Right hindlimb (tissue), 1 donor: Measurements from ENCODE around the gene CCL27.

Source experiments
- DNase-seq: peaks from one replicate; pipeline ENCODE4 v3.0.0-alpha.2; 2018

Gene CCL27, protein sequence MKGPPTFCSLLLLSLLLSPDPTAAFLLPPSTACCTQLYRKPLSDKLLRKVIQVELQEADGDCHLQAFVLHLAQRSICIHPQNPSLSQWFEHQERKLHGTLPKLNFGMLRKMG

DNA sequence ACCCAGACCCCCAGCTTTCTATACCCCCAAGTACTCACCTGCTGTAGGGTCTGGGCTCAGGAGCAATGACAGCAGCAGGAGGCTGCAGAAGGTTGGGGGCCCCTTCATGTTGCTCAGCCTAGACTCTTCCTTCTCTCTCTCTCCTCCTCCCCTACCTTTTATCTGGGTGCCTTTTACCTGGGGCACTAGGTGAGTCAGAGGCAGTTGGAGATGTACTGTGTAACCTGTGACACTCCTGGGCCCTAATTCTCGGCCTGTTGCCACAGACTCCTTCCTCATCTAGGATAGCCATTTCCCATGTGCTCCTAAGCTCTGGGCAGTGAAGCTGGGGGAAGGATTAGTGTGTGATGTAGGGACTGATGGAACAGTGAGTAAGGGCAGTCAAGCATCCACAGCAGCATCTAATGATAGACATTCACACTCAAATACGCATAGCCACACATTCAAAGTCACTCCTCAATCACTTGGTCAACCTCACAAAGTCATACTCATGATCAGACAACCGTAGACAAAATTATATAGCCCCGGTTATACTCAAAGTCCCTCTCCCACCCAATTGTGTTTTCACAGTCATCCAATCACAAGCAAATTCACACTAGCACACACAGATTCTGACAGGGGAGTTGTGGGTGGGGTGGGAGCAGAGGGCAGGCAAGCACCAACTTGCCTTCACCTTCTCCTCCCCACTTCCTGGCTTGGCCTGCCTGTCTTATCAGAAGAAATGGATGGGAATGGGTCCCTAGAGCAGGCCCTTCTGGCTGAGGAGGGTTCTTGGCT is at the start of gene CCL27:
Gene CCL27 (minus strand): TSS at position 132 of the 777 bp plus-strand sequence. CDS start 24 bp downstream, at position 108.
- no peak for DNase-seq

- DNase-seq: no peak
Observed at GRCh38 chr9:34712140-34712539, 49.7 kb upstream of the CCL27 start.

- DNase-seq: no peak
Observed at GRCh38 chr9:34710023-34710422, 47.6 kb upstream of the CCL27 start, which contains the start of gene CCL21. Gene CCL21, minus strand, starts transcription at chr9:34710136. Its CDS starts 70 bp downstream, at chr9:34710066.

- no peak for DNase-seq
Observed at GRCh38 chr9:34709196-34709978, 46.9 kb upstream of the CCL27 start.

DNA sequence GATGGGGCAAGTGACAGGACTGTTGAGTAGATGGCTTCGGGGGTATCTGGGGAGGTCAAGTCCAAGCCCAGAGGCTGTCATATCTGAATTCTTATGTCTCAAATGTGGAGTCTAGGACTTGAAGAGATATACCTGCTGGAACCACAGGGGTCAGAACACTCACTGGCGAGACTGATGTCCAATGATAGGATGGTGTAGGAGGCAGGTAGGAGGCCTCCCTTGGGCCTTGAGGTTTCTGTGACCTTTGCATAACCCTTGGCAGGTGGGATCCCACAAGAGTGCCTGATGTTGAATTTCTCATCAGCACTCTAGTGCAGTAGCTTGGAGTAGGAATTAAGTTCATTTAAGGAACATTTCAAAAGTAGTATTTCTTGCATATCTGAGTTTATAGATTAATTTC is 44.7 kb upstream of the CCL27 start:
- no peak for DNase-seq

DNA sequence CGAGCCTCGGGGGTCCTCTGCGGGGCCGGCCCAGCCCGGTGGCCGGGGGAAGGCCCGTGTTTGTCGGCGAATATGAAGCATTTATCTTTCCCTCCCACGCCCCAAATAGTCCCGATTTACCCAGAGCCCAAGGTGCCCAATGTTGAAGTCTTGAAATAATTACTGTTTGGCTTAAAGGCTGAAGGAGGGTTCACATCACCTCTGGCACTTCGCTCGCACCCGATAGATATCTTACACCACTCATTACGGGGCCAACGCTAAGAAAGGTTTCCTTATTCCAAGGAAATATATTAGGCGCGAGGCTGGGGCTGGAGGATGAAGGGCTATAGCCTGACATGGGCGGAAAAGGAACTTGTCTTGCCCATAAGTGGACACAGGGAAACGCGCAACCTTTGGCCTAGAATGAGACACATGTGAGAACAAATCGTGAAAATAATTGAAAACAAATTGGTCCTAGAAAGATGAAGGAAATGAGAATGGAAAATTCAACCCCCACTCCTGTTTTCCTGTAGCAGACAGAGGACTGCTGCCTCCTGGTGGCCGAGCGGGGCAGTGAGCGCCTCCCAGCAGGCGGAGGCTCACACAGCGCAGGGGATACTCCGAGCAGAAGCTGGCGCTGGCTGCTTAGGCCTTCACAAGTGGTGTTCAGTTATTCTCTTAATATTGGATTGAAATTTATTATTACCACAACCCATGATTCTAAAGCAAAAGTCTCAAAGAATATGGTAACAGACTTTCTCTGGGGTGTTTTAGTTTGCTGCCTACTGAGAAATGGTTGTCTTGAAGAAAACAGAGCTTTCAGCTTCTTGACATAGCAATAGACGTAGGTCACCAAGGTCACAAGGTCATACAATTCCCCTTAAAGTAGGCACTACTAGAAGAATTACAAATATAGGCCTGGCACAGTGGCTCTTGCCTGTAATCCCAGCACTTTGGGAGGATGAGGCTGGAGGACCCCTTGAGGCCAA is 39.6 kb upstream of the CCL27 start:
- peak; percentile 89 for DNase-seq

- peak; percentile 76 for DNase-seq
Observed at GRCh38 chr9:34701023-34701768, 38.7 kb upstream of the CCL27 start.

DNA sequence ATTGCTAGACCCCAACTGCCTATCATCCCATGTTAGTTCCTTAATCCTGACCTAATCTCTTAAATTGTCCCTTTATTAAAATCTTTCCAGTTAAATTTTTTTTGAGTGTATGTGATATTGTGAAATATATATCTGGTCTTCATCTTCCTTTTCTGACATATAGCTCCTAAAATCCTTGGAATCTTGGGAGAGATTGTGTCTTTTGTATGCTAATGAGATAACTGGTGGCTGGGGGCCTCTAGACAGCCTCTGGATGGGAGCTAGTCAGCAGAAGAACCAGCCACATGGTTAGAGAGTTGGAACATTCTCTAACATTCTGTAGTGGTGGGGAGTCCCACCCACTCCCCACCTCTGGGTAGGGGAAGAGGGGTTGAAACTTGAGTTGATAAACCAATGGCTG is 32.4 kb upstream of the CCL27 start:
- no peak for DNase-seq

GRCh38 chr9:34693560-34693959 is 31.1 kb upstream of the CCL27 start:
- no peak for DNase-seq

DNA sequence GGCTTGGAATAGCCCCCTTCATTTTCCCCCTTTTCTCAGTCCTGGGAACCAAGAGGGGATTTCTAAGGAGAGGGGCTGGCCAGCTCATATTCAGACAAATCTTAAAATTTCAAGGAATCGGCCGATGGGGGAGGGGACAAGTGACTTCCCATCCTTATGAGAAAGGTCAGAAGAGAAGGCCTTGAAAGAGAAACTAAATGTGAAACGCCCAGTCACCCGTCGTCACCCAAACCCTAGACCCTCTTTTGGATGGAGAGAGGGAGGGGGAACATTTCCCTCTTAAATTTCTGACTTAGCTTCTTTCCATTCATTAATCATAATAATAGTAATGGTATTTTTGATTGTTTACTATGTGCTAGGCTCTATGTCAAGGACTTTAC is 29.5 kb upstream of the CCL27 start:
- DNase-seq: no peak

DNA sequence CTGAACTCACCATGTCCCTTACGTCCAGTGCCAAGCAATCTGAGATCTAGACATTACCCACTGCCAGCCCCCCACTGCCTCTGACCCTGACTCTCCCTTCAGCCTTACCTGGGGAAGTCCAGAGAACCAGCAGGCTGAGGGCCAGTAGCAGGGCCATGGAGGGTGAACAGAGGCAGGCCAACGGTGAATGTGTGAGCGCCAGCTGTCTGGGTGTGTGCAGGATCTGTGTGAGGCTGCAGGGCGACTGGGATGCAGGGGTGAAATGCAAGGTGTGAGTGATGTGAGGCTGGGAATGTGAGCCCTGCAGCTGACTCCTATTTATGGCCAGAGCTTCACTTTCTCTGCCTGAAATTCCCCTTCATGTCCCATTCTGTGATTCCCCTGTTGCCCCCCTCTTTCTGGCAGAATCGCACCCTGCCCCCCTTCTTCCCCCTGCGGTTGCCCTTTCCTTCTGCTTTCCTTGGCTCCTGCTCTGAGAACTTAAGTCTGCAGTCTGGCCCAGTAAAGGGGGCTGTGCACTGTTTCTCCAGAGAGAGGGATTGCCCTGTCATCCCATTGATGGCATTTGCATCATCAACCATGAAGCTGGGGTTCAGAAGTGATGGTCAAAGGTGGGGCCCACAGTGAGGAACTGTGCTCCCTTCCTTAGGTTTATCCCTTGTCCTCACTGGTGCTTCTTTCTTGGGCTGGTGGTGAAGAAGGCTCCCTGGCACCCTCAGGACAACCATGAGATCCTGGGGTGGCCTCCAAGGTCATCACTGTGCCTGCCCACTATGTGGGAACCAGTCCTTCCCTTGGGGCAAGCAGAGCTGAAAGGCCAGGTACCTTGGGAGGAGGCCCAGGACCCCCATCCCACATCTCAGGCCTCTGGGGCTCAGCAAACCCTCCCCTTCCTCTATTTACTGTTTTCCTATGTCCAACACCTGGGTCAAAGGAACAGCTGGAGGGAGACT is 28.8 kb upstream of the CCL27 start, which contains the start of gene CCL19:
Gene CCL19 (minus strand): TSS at position 294 of the 953 bp plus-strand sequence. CDS start 137 bp downstream, at position 157.
- no peak for DNase-seq

- no peak for DNase-seq
Observed at GRCh38 chr9:34689512-34689911, 27.1 kb upstream of the CCL27 start.

GRCh38 chr9:34689116-34689470 is 26.6 kb upstream of the CCL27 start:
- no peak for DNase-seq

GRCh38 chr9:34688329-34689115 is 26.1 kb upstream of the CCL27 start:
- DNase-seq: no peak

DNA sequence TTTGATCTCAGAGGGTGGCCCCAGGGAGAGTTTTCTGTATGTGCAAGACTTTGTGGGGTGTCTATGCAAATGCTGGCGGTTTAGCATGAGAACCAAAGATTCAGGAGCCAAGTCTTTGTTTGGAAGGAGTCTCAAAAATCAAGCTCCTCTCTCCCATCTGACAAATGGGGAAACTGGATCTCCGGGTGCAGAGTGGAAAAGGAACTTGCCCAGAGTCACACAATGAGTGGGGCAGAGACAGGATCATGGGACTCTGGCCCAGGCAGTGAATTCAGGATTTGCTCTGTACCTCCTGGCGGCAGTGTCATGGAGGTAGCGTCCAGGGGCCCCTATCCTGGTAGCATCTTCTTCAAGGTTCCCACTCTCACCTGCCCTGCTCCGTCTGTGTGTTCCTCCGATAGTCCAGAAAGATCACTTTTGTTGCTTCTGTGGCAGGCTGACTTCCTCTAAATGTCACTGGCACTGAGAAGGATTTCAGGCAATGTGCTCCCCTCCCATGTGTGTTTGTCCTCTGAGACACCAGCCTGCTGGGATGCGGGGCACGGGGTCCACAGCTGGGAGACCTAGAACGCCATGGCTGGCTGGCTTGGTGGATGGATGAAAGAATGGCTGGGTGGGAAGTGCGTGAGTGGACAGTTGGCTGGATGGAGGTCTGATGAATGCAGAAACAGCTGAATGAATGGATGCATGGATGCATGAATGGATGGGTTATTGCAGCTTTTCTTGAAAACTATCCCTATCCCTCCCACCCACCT is 25.0 kb upstream of the CCL27 start:
- no peak for DNase-seq

- DNase-seq: no peak
Observed at GRCh38 chr9:34686732-34687131, 24.3 kb upstream of the CCL27 start.

- DNase-seq: no peak
Observed at GRCh38 chr9:34686231-34686630, 23.8 kb upstream of the CCL27 start.

GRCh38 chr9:34685591-34685990 is 23.1 kb upstream of the CCL27 start:
- no peak for DNase-seq

- DNase-seq: no peak
Observed at GRCh38 chr9:34684816-34685215, 22.4 kb upstream of the CCL27 start.
